ENCODE measurements around the gene TEX52. TPM values are rescaled to one million over a fixed set of nuclear protein-coding genes. Genes with fewer than 3 reads are reported as not detected.

TEX52 gene
- total RNA-seq, 1 experiment from 2014 or later: not detected

GRCh38 chr12:2892246-2892645 is 35.4 kb upstream of the TEX52 start:
- TF ChIP-seq ZFX (IDR thresholded peaks at IDR 0.05): no peak
- no TSS peak for BruUV-seq (replicated peaks)
- Histone ChIP-seq H2AFZ (ENCODE audit: low read depth, low read length, poor library complexity, severe bottlenecking) (no peak overlapping the region), H3K36me3 (ENCODE audit: control insufficient read depth in 1 of 2, insufficient read depth in 2 of 2, low read length in 2 of 2) (peaks cover 0 to 6% of the 10 kb centered on the region in 2 experiments; a peak in 2 of 4 replicates), H3K4me3 (replicated peaks in 1 of 2; ENCODE audit: low read depth in 1 of 2, low read length in 2 of 2) (no peak overlapping the region; a peak in 1 of 4 replicates), H4K20me1 (ENCODE audit: insufficient read depth) (no peaks in the 10 kb centered on the region), H3K4me2 (ENCODE audit: low read length) (peak overlapping the region; percentile 95), H3K27me3 (ENCODE audit: insufficient read depth, low read length) (no peaks in the 10 kb centered on the region), H3K4me1 (ENCODE audit: control insufficient read depth in 1 of 2, insufficient read depth in 2 of 2, low read length in 2 of 2) (peaks cover 20 to 30% of the 10 kb centered on the region in 2 experiments), H3K79me2 (ENCODE audit: insufficient read depth, low read length) (peaks cover 43% of the 10 kb centered on the region), H3K9me2 (ENCODE audit: insufficient read depth) (no peaks in the 10 kb centered on the region), H3K9me3 (ENCODE audit: control insufficient read depth in 1 of 2, insufficient read depth in 1 of 2, low read depth in 1 of 2, low read length in 2 of 2) (no peaks in the 10 kb centered on the region), H3K27ac (ENCODE audit: low read depth, low read length) (no peak overlapping the region), H3K9ac (ENCODE audit: low read length) (no peak overlapping the region)
- CTCF ChIA-PET: interaction anchor here (1.9 kb wide), 1 partner anchor 52 kb away, joined by 5 read pairs; no protein-coding TSS in a partner anchor
- POLR2A ChIA-PET: no interaction called here
- ATAC-seq: no peak
- intact Hi-C loops (cut with micrococcal nuclease): no loop called here
- DNase-seq (ENCODE audit: low read depth, low spot score): no peak
- RAD21 ChIA-PET (ENCODE audit: low non-redundant PET in 1 of 2, low total read pairs in 2 of 2, uncharacterized antibody in 2 of 2, unreplicated experiment in 2 of 2): no interaction called here

GRCh38 chr12:2891240-2892053 is 34.6 kb upstream of the TEX52 start:
- peak overlapping the region; percentile 71 for H2AFZ ChIP-seq (ENCODE audit: low read depth, low read length, poor library complexity, severe bottlenecking)
- H3K4me1 ChIP-seq (ENCODE audit: control insufficient read depth in 1 of 2, insufficient read depth in 2 of 2, low read length in 2 of 2): peaks cover 20 to 30% of the 10 kb centered on the region in 2 experiments
- DNase-seq (ENCODE audit: low read depth, low spot score): no peak

More at GRCh38 chr12:2891240-2892053, 34.6 kb upstream of the TEX52 start:
- ChIA-PET RAD21 (ENCODE audit: low non-redundant PET in 1 of 2, low total read pairs in 2 of 2, uncharacterized antibody in 2 of 2, unreplicated experiment in 2 of 2) (no interaction called here), CTCF (interaction anchor here (1.9 kb wide), 1 partner anchor 53 kb away, joined by 5 read pairs; no protein-coding TSS in a partner anchor), POLR2A (no interaction called here)
- ATAC-seq: peak; percentile 37
- Histone ChIP-seq H3K4me2 (ENCODE audit: low read length) (peak overlapping the region; percentile 95), H3K27ac (ENCODE audit: low read depth, low read length) (peak overlapping the region; percentile 81), H3K4me3 (replicated peaks in 1 of 2; ENCODE audit: low read depth in 1 of 2, low read length in 2 of 2) (peak overlapping the region; percentile 90 to 95), H3K9ac (ENCODE audit: low read length) (peak overlapping the region; percentile 89), H3K9me3 (ENCODE audit: control insufficient read depth in 1 of 2, insufficient read depth in 1 of 2, low read depth in 1 of 2, low read length in 2 of 2) (no peaks in the 10 kb centered on the region), H3K79me2 (ENCODE audit: insufficient read depth, low read length) (peaks cover 35% of the 10 kb centered on the region), H3K36me3 (ENCODE audit: control insufficient read depth in 1 of 2, insufficient read depth in 2 of 2, low read length in 2 of 2) (peaks cover 4 to 11% of the 10 kb centered on the region in 2 experiments; a peak in 2 of 4 replicates), H3K27me3 (ENCODE audit: insufficient read depth, low read length) (no peaks in the 10 kb centered on the region), H3K9me2 (ENCODE audit: insufficient read depth) (no peaks in the 10 kb centered on the region), H4K20me1 (ENCODE audit: insufficient read depth) (no peaks in the 10 kb centered on the region)
- BruUV-seq (replicated peaks): TSS peak; percentile 41
- intact Hi-C loops (cut with micrococcal nuclease): no loop called here
- TF ChIP-seq RAD21 (IDR thresholded peaks at IDR 0.05; ENCODE audit: low read depth) (no peak), SIN3A (IDR thresholded peaks at IDR 0.05; ENCODE audit: low read depth) (0 out of 2 replicates have a peak, but pooled peaks have one; percentile 33)

Measured in HCT116 (cell line).